K562 (cell line): Measurements from ENCODE around the gene MLH3. TPM values are rescaled to one million over a fixed set of nuclear protein-coding genes. Genes with fewer than 3 reads are reported as not detected.

Experiments
- ATAC-seq: fragments of 200-7000 bp; cut with Tn5 transposase; 3 replicates; pipeline ENCODE4 v1.9.1; 2020; ENCODE audit warnings: moderate library complexity
- BruUV-seq: library from RNA; stranded (reverse); fragments of 400-500 nt; replicated peaks from 2 replicates; lab custom pipeline; 2021; lab: Mats Ljungman, UMichigan
- CTCF ChIA-PET: fragments of 300-600 bp; formaldehyde crosslinking; extraction: SDS; loops from one replicate; lab custom pipeline; 2021; ENCODE audit warnings: low intra/inter-chr PET ratio; lab: Yijun Ruan, JAX
- POLR2A ChIA-PET: fragments of 300-600, 350-650 bp; sonication (Branson Sonifier 250); formaldehyde crosslinking; extraction: SDS; loops from one replicate; lab custom pipeline; 2021; ENCODE audit warnings: antibody characterized with exemption, inconsistent platforms; lab: Yijun Ruan, JAX
- DNase-seq, 4 experiments: peaks; one replicate each; pipeline versions ENCODE4 v3.0.0 to v3.0.0-alpha.2; 2011 to 2018; ENCODE audit warnings: low spot score in 3 of 4, mixed read lengths in 3 of 4; ENCODE audit errors: extremely low read depth in 1 of 4
- FAIRE-seq: peaks from 2 replicates; lab custom pipeline; 2011; peaks lifted over from hg19 to GRCh38; lab: Jason Lieb, UNC
- H2AFZ ChIP-seq: 2 replicates; pipeline ENCODE4 v1.6.0; 2011; ENCODE audit warnings: low read depth, low read length, control low read depth, inconsistent platforms
- H3K27ac ChIP-seq: fragments of 200-600 bp; 3 replicates; pipeline ENCODE4 v1.8.0; 2011; ENCODE audit warnings: low read depth, mild to moderate bottlenecking, control low read depth, inconsistent platforms, low read length, moderate library complexity, mixed read lengths; ENCODE audit errors: extremely low read depth
- H3K27me3 ChIP-seq, 2 experiments: fragments of 300-600 bp in 1 of 2; 2 replicates in 1 of 2; 3 replicates in 1 of 2; pipeline versions ENCODE4 v1.6.0 to v1.8.0; 2011; ENCODE audit warnings: inconsistent platforms in 2 of 2, low read length in 2 of 2, mild to moderate bottlenecking in 1 of 2, mixed read lengths in 1 of 2, moderate library complexity in 1 of 2; ENCODE audit not compliant: control insufficient read depth in 2 of 2, insufficient read depth in 2 of 2
- H3K36me3 ChIP-seq: fragments of 300-600 bp; 3 replicates; pipeline ENCODE4 v1.8.0; 2011; ENCODE audit warnings: mild to moderate bottlenecking, low read length, inconsistent platforms; ENCODE audit not compliant: control insufficient read depth, insufficient read depth
- H3K4me1 ChIP-seq, 2 experiments: fragments of 200-600 bp in 1 of 2; replicated peaks in 1 of 2; 2 replicates in 1 of 2; 3 replicates in 1 of 2; pipeline versions ENCODE4 v1.5.1 to v1.8.0; 2011; ENCODE audit warnings: inconsistent platforms in 2 of 2, low read length in 2 of 2, mild to moderate bottlenecking in 1 of 2, mixed read lengths in 1 of 2, moderate library complexity in 1 of 2; ENCODE audit not compliant: control insufficient read depth in 2 of 2, insufficient read depth in 2 of 2
- H3K4me2 ChIP-seq: 2 replicates; pipeline ENCODE4 v1.6.1; 2011; ENCODE audit warnings: low read length, control low read depth, inconsistent platforms, mixed read lengths; ENCODE audit not compliant: insufficient read depth
- H3K4me3 ChIP-seq: fragments of 200-600 bp; sonication (generic), shearing (Covaris generic); 2 replicates; pipeline ENCODE4 v1.5.1; 2016; ENCODE audit warnings: control low read depth, inconsistent platforms
- H3K79me2 ChIP-seq: fragments of 200-600 bp; 3 replicates; pipeline ENCODE4 v1.8.0; 2011; ENCODE audit warnings: low read length, inconsistent platforms; ENCODE audit not compliant: control insufficient read depth, insufficient read depth
- H3K9ac ChIP-seq, 2 experiments: 2 replicates each; pipeline versions ENCODE4 v1.6.0 to v1.6.1; 2011; ENCODE audit warnings: low read depth in 2 of 2, low read length in 2 of 2, control low read depth in 1 of 2, inconsistent platforms in 1 of 2, mild to moderate bottlenecking in 1 of 2, mixed read lengths in 1 of 2; ENCODE audit not compliant: insufficient read depth in 1 of 2
- H3K9me1 ChIP-seq: one replicate; pipeline ENCODE4 v1.6.0; 2011; ENCODE audit warnings: inconsistent platforms, mild to moderate bottlenecking, low read length, moderate library complexity; ENCODE audit not compliant: control insufficient read depth, insufficient read depth
- H3K9me3 ChIP-seq: replicated peaks from 2 replicates; pipeline ENCODE4 v1.5.1; 2011; ENCODE audit warnings: low read depth, low read length, inconsistent platforms; ENCODE audit not compliant: control insufficient read depth, insufficient read depth
- H4K20me1 ChIP-seq: replicated peaks from 2 replicates; pipeline ENCODE4 v1.6.1; 2011; ENCODE audit warnings: low read length, inconsistent platforms, mixed read lengths; ENCODE audit not compliant: control insufficient read depth, insufficient read depth
- KLF1 ChIP-seq: fragments of 450-650 bp; IDR thresholded peaks from 2 replicates; pipeline ENCODE4 v1.6.1; 2016; ENCODE audit warnings: missing genetic modification characterization, missing compliant biosample characterization
- MYBL2 ChIP-seq, 2 experiments: fragments of 450-650 bp in 1 of 2; sonication (generic) in 1 of 2; formaldehyde crosslinking in 1 of 2; IDR thresholded peaks; 2 replicates each; pipeline versions ENCODE4 v1.6.1 to v1.8.1; 2017 to 2022; ENCODE audit warnings: borderline replicate concordance in 1 of 2, inconsistent platforms in 1 of 2, low read depth in 1 of 2, mild to moderate bottlenecking in 1 of 2, missing genetic modification reagents in 1 of 2, moderate library complexity in 1 of 2
- NCOA2 ChIP-seq, 2 experiments: fragments of 450-650 bp; IDR thresholded peaks; 2 replicates each; pipeline ENCODE4 v1.6.1; 2018; ENCODE audit warnings: mild to moderate bottlenecking in 2 of 2, moderate library complexity in 1 of 2; ENCODE audit not compliant: partially characterized antibody in 2 of 2
- STAT5B ChIP-seq: fragments of 250-450 bp; sonication (Bioruptor Pico); IDR thresholded peaks from 2 replicates; pipeline ENCODE4 v1.8.0; 2021; ENCODE audit warnings: mild to moderate bottlenecking, inconsistent platforms
- WGBS: fragments of 100-300 bp; shearing (Covaris generic); methylation state at CpG from one replicate; pipeline ENCODE4 v1.1.6; 2016; ENCODE audit warnings: low coverage, mixed read lengths; ENCODE audit not compliant: insufficient coverage; ENCODE audit errors: missing lambda C conversion rate; 5-methylcytosine and 5-hydroxymethylcytosine counted together
- in situ Hi-C: fragments of 300-500 bp; cut with MboI; formaldehyde crosslinking; loops from 4 replicates; pipeline ENCODE4 v1.15.0; 2018; ENCODE audit warnings: inconsistent platforms, mixed read lengths
- intact Hi-C: fragments of 100-400 bp; cut with micrococcal nuclease; formaldehyde crosslinking; loops from 2 replicates; pipeline ENCODE4 v1.14.2; 2022
- polyA plus RNA-seq, 8 experiments: library from polyadenylated mRNA; depleted of rRNA in 4 of 8; stranded (reverse) in 5 of 8; unstranded in 3 of 8; fragments of >200 nt; fragmentation: Nextera tagmentation in 2 of 8; fragmentation: Illumina TruSeq in 1 of 8; extraction: Ambion mirVana in 2 of 8; extraction: Trizol in 1 of 8; gene quantifications; 2 replicates each; pipeline versions ENCODE4 v1.2.1 to v1.2.3, GENCODE V29; 2011 to 2014; ENCODE audit warnings: inconsistent platforms in 1 of 8, missing spikeins in 1 of 8
- total RNA-seq, 7 experiments: library from RNA; depleted of rRNA in 6 of 7; stranded (reverse); fragments of >200 nt in 6 of 7; fragmentation: Illumina TruSeq in 2 of 7; extraction: Trizol in 2 of 7; gene quantifications; 2 replicates each; pipeline versions ENCODE4 v1.2.1 to v1.2.3, GENCODE V29; 2011 to 2021; ENCODE audit warnings: low replicate concordance in 1 of 7
- TF ChIP-seq, protein P1 (sequence below): sonication (generic); formaldehyde crosslinking; IDR thresholded peaks from 2 replicates; pipeline ENCODE4 v1.8.1; 2023; ENCODE audit warnings: mild to moderate bottlenecking, missing genetic modification reagents

The MLH3 gene
- total and polyA plus RNA-seq, 9 of the 15 experiments (the other 6 are each of a cell fraction or from before 2014, with no cell fraction given), result 5.9 to 15.3 (median 10.7) TPM

DNA sequence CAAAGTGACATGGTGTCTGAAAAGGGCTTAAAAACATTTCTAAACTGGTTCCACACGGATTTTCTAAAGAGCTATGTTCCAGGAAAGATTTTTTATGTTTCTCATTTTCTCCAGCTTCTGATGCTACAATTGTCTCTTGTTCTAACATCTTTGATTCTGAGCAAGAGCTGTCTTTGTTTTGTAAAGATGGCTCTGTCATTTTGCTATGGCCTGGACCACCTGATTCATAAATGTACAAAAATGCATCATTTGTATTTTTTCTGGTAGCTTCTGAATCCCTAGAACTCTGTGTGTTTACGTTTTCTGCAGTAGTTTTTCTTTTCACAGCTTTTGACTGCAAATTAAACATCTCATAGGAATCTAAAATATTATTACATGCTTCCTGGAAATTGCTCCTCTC lies 3.2 kb downstream of the MLH3 start:
- no peak for FAIRE-seq
- H3K79me2 ChIP-seq, result peaks cover 33% of the 10 kb centered on the region

More for the DNA sequence above, 3.2 kb downstream of the MLH3 start:
- no peak for ATAC-seq
- Histone ChIP-seq H3K36me3 (peaks cover 14% of the 10 kb centered on the region; the same call in 2 of the 3 replicates), H3K9me3 (no peaks in the 10 kb centered on the region), H2AFZ (no peak overlapping the region), H3K9ac (no peak overlapping the region), H3K4me1 (peaks cover 9 to 11% of the 10 kb centered on the region in 2 experiments; a peak in 4 of 5 replicates), H3K27me3 (no peaks in the 10 kb centered on the region), H4K20me1 (no peaks in the 10 kb centered on the region), H3K4me3 (no peak overlapping the region), H3K9me1 (no peaks in the 10 kb centered on the region), H3K4me2 (no peak overlapping the region), H3K27ac (no peak overlapping the region)
- 45% methylated on average over 2 of the region's 2 CpGs for WGBS
- intact Hi-C loops (no loop called here), in situ Hi-C loops (no loop called here)
- no peak for DNase-seq
- TF ChIP-seq NCOA2 (IDR thresholded peaks at IDR 0.05; ENCODE audit: partially characterized antibody in 2 of 2), result no peak
- TF ChIP-seq, protein P1, sequence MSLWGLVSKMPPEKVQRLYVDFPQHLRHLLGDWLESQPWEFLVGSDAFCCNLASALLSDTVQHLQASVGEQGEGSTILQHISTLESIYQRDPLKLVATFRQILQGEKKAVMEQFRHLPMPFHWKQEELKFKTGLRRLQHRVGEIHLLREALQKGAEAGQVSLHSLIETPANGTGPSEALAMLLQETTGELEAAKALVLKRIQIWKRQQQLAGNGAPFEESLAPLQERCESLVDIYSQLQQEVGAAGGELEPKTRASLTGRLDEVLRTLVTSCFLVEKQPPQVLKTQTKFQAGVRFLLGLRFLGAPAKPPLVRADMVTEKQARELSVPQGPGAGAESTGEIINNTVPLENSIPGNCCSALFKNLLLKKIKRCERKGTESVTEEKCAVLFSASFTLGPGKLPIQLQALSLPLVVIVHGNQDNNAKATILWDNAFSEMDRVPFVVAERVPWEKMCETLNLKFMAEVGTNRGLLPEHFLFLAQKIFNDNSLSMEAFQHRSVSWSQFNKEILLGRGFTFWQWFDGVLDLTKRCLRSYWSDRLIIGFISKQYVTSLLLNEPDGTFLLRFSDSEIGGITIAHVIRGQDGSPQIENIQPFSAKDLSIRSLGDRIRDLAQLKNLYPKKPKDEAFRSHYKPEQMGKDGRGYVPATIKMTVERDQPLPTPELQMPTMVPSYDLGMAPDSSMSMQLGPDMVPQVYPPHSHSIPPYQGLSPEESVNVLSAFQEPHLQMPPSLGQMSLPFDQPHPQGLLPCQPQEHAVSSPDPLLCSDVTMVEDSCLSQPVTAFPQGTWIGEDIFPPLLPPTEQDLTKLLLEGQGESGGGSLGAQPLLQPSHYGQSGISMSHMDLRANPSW (CRISPR knock-in tag), result no peak
- TF ChIP-seq MYBL2 (IDR thresholded peaks at IDR 0.05; ENCODE audit: low read depth), result no peak
- TF ChIP-seq MYBL2 (CRISPR knock-in tag; IDR thresholded peaks at IDR 0.05; ENCODE audit: borderline replicate concordance), result no peak
- TF ChIP-seq KLF1, result no peak
- no peak for TF ChIP-seq STAT5B (CRISPR knock-in tag)
- ChIA-PET CTCF (no interaction called here), POLR2A (interaction anchor here (0.6 to 1.4 kb wide), 4 partner anchors 16 to 165 kb away, joined by 3 to 4 read pairs (median 4); partner anchors contain the start of genes ACYP1 and ZC2HC1C)
- no TSS peak for BruUV-seq
